Ovary (tissue), 9 donors: ENCODE measurements around the gene LRRC43. TPM values are rescaled to one million over a fixed set of nuclear protein-coding genes. Genes with fewer than 3 reads are reported as not detected.

Experiments
- DNase-seq, 5 donors: peaks; one replicate each; pipeline ENCODE4 v3.0.0-alpha.2; 2019 to 2020
- H3K27ac ChIP-seq, 2 donors: fragments of 200-600 bp; one replicate each; pipeline versions ENCODE4 v1.5.1 to v1.8.0; 2019 to 2022
- H3K27me3 ChIP-seq: fragments of 200-600 bp; one replicate; pipeline ENCODE4 v1.8.0; 2022
- H3K36me3 ChIP-seq: fragments of 200-600 bp; sonication (generic); one replicate; pipeline ENCODE4 v1.5.1; 2019
- H3K4me1 ChIP-seq: one replicate; pipeline ENCODE4 v1.8.1; 2013; ENCODE audit warnings: mild to moderate bottlenecking, moderate library complexity; ENCODE audit not compliant: insufficient read depth
- H3K4me3 ChIP-seq: fragments of 200-600 bp; sonication (generic); one replicate; pipeline ENCODE4 v1.5.1; 2017
- H3K9me3 ChIP-seq, 2 donors: fragments of 200-600 bp in 1 of 2; sonication (generic) in 1 of 2; one replicate each; pipeline versions ENCODE4 v1.5.1 to v1.8.1; 2013 to 2019; ENCODE audit warnings: mild to moderate bottlenecking in 1 of 2, moderate library complexity in 1 of 2
- EP300 ChIP-seq: sonication (generic); formaldehyde crosslinking; IDR thresholded peaks from one replicate; pipeline ENCODE4 v1.6.1; 2017; ENCODE audit warnings: antibody characterized with exemption
- POLR2A ChIP-seq: fragments of 450-650 bp; IDR thresholded peaks from one replicate; pipeline ENCODE4 v1.6.1; 2017; ENCODE audit warnings: antibody characterized with exemption, mild to moderate bottlenecking, moderate library complexity
- WGBS, 3 donors: extraction: QIAGEN DNeasy Blood & Tissue Kit in 1 of 3; methylation state at CpG; one replicate each; pipeline versions ENCODE4 v1.1.5 to v1.1.7; 2013 to 2017; 5-methylcytosine and 5-hydroxymethylcytosine counted together
- intact Hi-C, 4 donors: fragments of 100-400 bp; cut with DNase I; formaldehyde crosslinking; loops; one replicate each; pipeline versions ENCODE4 v1.11.0 to v1.15.1; 2022 to 2023
- polyA plus RNA-seq, 2 donors: library from polyadenylated mRNA; stranded (reverse); fragments of 200-250 nt in 1 of 2; fragments of 350-450 nt in 1 of 2; fragmentation: Illumina TruSeq in 1 of 2; extraction: RNeasy Lipid Tissue Mini Kit (QIAGEN cat#74804) in 1 of 2; gene quantifications; one replicate each; pipeline ENCODE4 v1.2.3, GENCODE V29; 2013 to 2014
- total RNA-seq, 7 donors: library from RNA; depleted of rRNA in 2 of 7; stranded (reverse); fragments of >200 nt in 2 of 7; fragmentation: NEBNext Ultra II Directional in 3 of 7; extraction: Animal tissue kit (Norgen Biotek cat#: 25700) in 3 of 7; gene quantifications; one replicate each; pipeline versions ENCODE4 v1.1.0 to v1.2.4, GENCODE V29; 2016 to 2023
- TF ChIP-seq, protein P1 (sequence below), 3 donors: fragments of 450-650 bp in 2 of 3; fragments of 200-600 bp in 1 of 3; IDR thresholded peaks; one replicate each; pipeline versions ENCODE4 v1.5.1 to v1.8.0; 2016 to 2022; ENCODE audit warnings: antibody characterized with exemption in 3 of 3, mild to moderate bottlenecking in 1 of 3
- donor health status: DM: no; HTN: no; CAD: no; lungs with moderate emphysema.
- donor health status: DM: no; HTN: no; CAD: no.
- donor health status: Bipolar disorder and iron deficiency.
- donor health status: DM: yes; HTN: yes; CAD: no.
- donor health status: DM: no; HTN: no; CAD: no.
- donor health status: DM: yes; HTN: yes; CAD: no.

LRRC43 gene
- total and polyA plus RNA-seq, 9 donors, result 0.47 to 12.9 (median 1.1) TPM; not detected in 1

DNA sequence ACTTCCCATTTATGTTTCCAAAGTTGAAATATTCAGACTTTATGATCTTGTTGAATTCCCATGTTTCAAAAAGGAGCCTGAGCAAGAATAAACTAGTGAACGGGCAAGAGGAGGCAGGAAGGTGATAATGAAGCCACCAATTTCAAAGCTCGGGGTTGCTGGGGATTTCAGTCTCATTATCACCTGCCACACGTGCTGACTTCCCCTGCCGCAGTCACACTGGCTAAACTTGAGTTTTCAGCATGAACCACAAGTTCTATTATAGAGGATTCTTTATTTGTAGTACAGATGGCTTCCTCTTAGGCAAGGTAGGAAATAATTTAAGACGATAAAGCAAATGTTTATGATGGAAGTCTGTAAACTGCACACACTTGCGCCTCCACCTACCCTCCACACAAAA lies 61.0 kb downstream of the LRRC43 start:
- Histone ChIP-seq H3K4me1 (no peaks in the 10 kb centered on the region), H3K9me3 (no peaks in the 10 kb centered on the region), H3K27ac (no peak overlapping the region), H3K36me3 (no peaks in the 10 kb centered on the region), H3K4me3 (no peak overlapping the region), H3K27me3 (no peaks in the 10 kb centered on the region)
- 84 to 88% (median 86%) methylated on average over 6 of the region's 6 CpGs for WGBS, 3 donors
- TF ChIP-seq EP300 (no peak), POLR2A (no peak)
- TF ChIP-seq, protein P1, sequence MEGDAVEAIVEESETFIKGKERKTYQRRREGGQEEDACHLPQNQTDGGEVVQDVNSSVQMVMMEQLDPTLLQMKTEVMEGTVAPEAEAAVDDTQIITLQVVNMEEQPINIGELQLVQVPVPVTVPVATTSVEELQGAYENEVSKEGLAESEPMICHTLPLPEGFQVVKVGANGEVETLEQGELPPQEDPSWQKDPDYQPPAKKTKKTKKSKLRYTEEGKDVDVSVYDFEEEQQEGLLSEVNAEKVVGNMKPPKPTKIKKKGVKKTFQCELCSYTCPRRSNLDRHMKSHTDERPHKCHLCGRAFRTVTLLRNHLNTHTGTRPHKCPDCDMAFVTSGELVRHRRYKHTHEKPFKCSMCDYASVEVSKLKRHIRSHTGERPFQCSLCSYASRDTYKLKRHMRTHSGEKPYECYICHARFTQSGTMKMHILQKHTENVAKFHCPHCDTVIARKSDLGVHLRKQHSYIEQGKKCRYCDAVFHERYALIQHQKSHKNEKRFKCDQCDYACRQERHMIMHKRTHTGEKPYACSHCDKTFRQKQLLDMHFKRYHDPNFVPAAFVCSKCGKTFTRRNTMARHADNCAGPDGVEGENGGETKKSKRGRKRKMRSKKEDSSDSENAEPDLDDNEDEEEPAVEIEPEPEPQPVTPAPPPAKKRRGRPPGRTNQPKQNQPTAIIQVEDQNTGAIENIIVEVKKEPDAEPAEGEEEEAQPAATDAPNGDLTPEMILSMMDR (IDR thresholded peaks at IDR 0.05), result no peak
- intact Hi-C loops, result no loop called here
- DNase-seq, result no peak

DNA sequence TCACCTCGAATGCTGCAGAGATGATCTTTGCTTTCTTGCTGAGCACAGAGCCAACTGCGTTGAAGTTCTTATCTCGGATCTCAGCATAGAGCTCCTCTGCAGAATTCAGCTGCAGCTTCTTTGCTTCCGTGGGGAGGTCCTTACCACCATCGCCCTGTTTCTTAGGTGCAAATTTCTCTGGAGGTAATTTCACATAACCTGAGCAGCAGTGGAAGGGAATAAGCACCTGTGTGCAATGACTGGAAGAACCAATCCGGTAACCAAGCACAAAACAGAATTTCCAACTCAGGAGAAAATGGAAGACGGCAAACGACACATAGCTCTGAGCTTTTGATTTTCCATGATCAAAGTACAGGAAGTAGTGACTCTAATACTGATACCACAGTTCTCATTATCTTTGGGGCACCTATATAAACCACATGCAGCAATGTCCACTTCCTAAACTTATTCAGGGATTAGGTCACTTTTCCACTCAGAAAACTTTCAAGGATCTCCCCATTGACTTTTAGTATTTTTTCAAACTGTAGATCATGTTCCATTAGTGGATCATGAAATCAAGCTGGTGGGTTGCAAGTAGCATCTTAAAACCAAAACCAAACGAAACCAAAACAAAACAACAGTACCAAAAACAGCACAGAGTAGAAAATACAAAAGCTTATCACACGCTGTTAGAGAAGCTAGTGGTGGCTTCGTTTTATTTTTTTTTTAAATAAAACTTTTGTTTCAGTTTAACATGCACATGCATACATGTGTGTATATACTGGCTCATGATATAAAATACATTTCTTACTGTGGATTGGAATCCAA lies 61.8 kb downstream of the LRRC43 start:
- no peaks in the 10 kb centered on the region for H3K27me3 ChIP-seq
- H3K27ac ChIP-seq, result no peak overlapping the region
- 73 to 83% (median 76%) methylated on average over 11 of the region's 11 CpGs for WGBS, 3 donors
- no peaks in the 10 kb centered on the region for H3K36me3 ChIP-seq
- TF ChIP-seq, protein P1 (IDR thresholded peaks at IDR 0.05), result no peak
- TF ChIP-seq EP300 (no peak), POLR2A (no peak)
- intact Hi-C loops, result no loop called here
- no peak for DNase-seq
- H3K9me3 ChIP-seq, result no peaks in the 10 kb centered on the region
- no peak overlapping the region for H3K4me3 ChIP-seq
- no peaks in the 10 kb centered on the region for H3K4me1 ChIP-seq

DNA sequence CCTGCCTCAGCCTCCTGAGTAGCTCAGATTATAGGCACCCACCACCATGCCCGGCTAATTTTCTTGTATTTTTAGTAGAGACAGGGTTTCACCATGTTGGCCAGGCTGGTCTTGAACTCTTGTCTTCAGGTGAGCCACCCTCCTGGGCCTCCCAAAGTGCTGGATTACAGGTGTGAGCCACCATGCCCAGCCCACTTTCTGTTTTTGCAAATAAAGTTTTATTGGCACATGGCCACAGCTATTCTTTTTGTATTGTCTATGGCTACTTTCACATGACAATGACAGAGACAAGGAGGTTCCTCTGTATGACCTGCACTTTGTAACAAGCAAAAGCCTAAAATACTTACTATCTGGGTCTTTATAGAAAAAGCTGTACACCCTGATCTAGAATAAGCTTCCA lies 62.6 kb downstream of the LRRC43 start:
- H3K4me1 ChIP-seq, result no peaks in the 10 kb centered on the region
- WGBS, 3 donors, result 93 to 98% (median 97%) methylated on average over 1 of the region's 1 CpG
- no peak overlapping the region for H3K27ac ChIP-seq
- DNase-seq, result no peak
- H3K4me3 ChIP-seq, result no peak overlapping the region
- H3K36me3 ChIP-seq, result no peaks in the 10 kb centered on the region
- TF ChIP-seq EP300 (no peak), POLR2A (no peak)
- TF ChIP-seq, protein P1 (IDR thresholded peaks at IDR 0.05), result no peak
- intact Hi-C loops, result no loop called here
- no peaks in the 10 kb centered on the region for H3K9me3 ChIP-seq
- no peaks in the 10 kb centered on the region for H3K27me3 ChIP-seq

DNA sequence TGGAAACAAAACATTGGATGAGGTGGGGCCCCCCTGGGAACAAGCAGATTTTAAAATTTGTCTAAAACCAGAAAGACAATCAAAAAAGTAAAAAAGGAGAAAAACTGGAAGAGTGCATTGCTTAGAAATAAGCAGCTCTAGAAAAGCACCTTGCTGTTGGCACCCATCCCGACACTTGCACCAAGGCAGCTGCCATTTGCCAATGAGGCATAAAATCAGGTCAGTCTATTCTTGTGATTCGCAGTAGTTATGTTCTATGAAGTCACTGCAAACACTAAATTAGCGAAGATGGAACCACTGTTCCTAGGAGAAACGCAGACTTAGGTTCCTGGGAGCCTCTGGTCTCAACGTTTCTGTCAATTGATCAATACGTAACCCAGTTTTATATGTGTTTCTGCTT lies 67.1 kb downstream of the LRRC43 start:
- intact Hi-C loops, result no loop called here
- WGBS, 3 donors, result 87 to 96% (median 91%) methylated on average over 6 of the region's 6 CpGs
- Histone ChIP-seq H3K36me3 (no peaks in the 10 kb centered on the region), H3K27me3 (no peaks in the 10 kb centered on the region), H3K27ac (no peak overlapping the region), H3K4me3 (no peak overlapping the region), H3K4me1 (no peaks in the 10 kb centered on the region), H3K9me3 (no peaks in the 10 kb centered on the region)
- DNase-seq, result no peak
- TF ChIP-seq EP300 (no peak), POLR2A (no peak)
- TF ChIP-seq, protein P1 (IDR thresholded peaks at IDR 0.05), result no peak
